ENCODE data around the gene TREX2.

The TREX2 gene

GRCh38 chrX:153445856-153446635, at the start of gene TREX2:
Gene TREX2, minus strand, starts transcription at chrX:153446056. Its CDS starts 626 bp downstream, at chrX:153445430.
- no peak for DNase-seq

GRCh38 chrX:153495362-153495751, 49.5 kb upstream of the TREX2 start:
- DNase-seq: no peak

- DNase-seq: no peak
Observed at GRCh38 chrX:153494541-153495361, 48.9 kb upstream of the TREX2 start, which contains the start of gene BGN. Gene BGN, plus strand, starts transcription at chrX:153494980. Its CDS starts 9,652 bp downstream, at chrX:153504632.

GRCh38 chrX:153494061-153494460, 48.2 kb upstream of the TREX2 start:
- no peak for DNase-seq

- no peak for DNase-seq
Observed at GRCh38 chrX:153493085-153493484, 47.2 kb upstream of the TREX2 start.

- DNase-seq: no peak
Observed at GRCh38 chrX:153492543-153492942, 46.7 kb upstream of the TREX2 start.

GRCh38 chrX:153491918-153492317, 46.1 kb upstream of the TREX2 start:
- no peak for DNase-seq

GRCh38 chrX:153491351-153491914, 45.6 kb upstream of the TREX2 start:
- no peak for DNase-seq

GRCh38 chrX:153490217-153490930, 44.5 kb upstream of the TREX2 start:
- DNase-seq: no peak

GRCh38 chrX:153488231-153488914, 42.5 kb upstream of the TREX2 start:
- no peak for DNase-seq

GRCh38 chrX:153487590-153488071, 41.8 kb upstream of the TREX2 start:
- no peak for DNase-seq

- DNase-seq: no peak
Observed at GRCh38 chrX:153486171-153486570, 40.3 kb upstream of the TREX2 start.

GRCh38 chrX:153485396-153486080, 39.7 kb upstream of the TREX2 start:
- DNase-seq: no peak

- no peak for DNase-seq
Observed at GRCh38 chrX:153482376-153483015, 36.6 kb upstream of the TREX2 start.

- no peak for DNase-seq
Observed at GRCh38 chrX:153481043-153481442, 35.2 kb upstream of the TREX2 start.

- no peak for DNase-seq
Observed at GRCh38 chrX:153478746-153479145, 32.9 kb upstream of the TREX2 start.

- no peak for DNase-seq
Observed at GRCh38 chrX:153477901-153478300, 32.0 kb upstream of the TREX2 start.

- DNase-seq: no peak
Observed at GRCh38 chrX:153477364-153477857, 31.6 kb upstream of the TREX2 start.

GRCh38 chrX:153476666-153477363, 31.0 kb upstream of the TREX2 start:
- DNase-seq: no peak

- DNase-seq: no peak
Observed at GRCh38 chrX:153475751-153476281, 30.0 kb upstream of the TREX2 start.
